ENCODE measurements around the gene TMEM184A.

DNA sequence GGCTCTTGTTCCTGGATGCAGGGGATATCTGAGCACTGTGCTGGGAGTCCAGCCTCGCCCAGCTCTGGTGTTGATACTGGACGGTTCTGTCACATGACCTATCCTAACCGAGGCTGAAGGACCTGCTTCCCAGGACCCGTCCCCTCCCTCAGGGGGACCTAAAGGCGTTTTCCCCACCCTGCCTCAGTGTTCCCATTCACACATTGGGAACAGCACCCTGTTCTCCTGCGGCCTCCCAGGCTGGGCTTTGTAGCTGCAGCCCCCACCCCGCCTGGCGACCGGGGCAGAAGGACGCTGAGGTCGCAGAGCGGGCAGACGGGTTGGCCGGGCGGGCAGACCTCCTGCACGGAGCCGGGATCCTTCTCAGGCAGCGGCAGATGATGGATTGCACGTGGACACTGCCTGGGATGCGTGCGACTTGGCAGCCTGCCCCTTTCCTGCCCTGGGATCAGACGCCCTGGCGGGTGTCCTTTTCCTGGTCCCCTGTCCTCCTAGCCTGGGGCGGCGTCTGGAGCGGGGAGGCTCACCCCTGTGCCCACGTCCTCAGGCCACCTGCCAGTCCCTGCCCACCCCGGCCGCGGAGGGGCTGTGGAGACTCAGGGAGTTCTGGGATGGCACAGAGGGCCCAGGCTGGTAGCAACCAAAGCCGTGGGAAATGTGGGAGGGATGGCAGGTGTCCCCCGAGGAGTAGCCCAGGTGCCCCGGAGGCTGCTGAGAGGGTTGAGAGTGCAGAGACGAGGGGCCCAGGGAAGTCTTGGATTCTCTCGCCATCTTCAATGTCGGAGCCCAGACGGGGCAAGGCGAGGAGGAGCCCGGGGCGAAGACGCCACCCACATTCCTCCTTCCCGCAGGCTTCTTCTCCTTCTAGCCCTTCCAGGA is 31.1 kb upstream of the TMEM184A start:
- TF ChIP-seq CTCF (IDR thresholded peaks at IDR 0.05 in 4 of 5, conservative IDR thresholded peaks at IDR 0.05 in 1 of 5) (no peak), POLR2A (IDR thresholded peaks at IDR 0.05) (no peak)
